Vagina (tissue), 2 donors: ENCODE data around the gene ARPC1A.

Source experiments
- POLR2A ChIP-seq, 2 donors: fragments of 450-650 bp; IDR thresholded peaks; one replicate each; pipeline ENCODE4 v1.6.1; 2017; ENCODE audit warnings: antibody characterized with exemption in 2 of 2, mild to moderate bottlenecking in 2 of 2, moderate library complexity in 2 of 2
- POLR2AphosphoS5 ChIP-seq, 2 donors: sonication (generic); formaldehyde crosslinking; IDR thresholded peaks; one replicate each; pipeline ENCODE4 v1.9.0; 2017; ENCODE audit warnings: antibody characterized with exemption in 2 of 2, mild to moderate bottlenecking in 2 of 2, low read depth in 1 of 2; ENCODE audit not compliant: insufficient read depth in 1 of 2
- TF ChIP-seq, protein P1 (sequence below), 3 experiments: fragments of 450-650 bp in 2 of 3; fragments of 200-600 bp in 1 of 3; sonication (generic) in 1 of 3; IDR thresholded peaks; one replicate each; pipeline ENCODE4 v1.5.1; 2017 to 2019; ENCODE audit warnings: antibody characterized with exemption in 3 of 3, mild to moderate bottlenecking in 2 of 3, moderate library complexity in 2 of 3

- TF ChIP-seq, protein P1, sequence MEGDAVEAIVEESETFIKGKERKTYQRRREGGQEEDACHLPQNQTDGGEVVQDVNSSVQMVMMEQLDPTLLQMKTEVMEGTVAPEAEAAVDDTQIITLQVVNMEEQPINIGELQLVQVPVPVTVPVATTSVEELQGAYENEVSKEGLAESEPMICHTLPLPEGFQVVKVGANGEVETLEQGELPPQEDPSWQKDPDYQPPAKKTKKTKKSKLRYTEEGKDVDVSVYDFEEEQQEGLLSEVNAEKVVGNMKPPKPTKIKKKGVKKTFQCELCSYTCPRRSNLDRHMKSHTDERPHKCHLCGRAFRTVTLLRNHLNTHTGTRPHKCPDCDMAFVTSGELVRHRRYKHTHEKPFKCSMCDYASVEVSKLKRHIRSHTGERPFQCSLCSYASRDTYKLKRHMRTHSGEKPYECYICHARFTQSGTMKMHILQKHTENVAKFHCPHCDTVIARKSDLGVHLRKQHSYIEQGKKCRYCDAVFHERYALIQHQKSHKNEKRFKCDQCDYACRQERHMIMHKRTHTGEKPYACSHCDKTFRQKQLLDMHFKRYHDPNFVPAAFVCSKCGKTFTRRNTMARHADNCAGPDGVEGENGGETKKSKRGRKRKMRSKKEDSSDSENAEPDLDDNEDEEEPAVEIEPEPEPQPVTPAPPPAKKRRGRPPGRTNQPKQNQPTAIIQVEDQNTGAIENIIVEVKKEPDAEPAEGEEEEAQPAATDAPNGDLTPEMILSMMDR (IDR thresholded peaks at IDR 0.05): no peak
- TF ChIP-seq POLR2A (IDR thresholded peaks at IDR 0.05) (no peak), POLR2AphosphoS5 (IDR thresholded peaks at IDR 0.05; ENCODE audit: insufficient read depth in 1 of 2, low read depth in 1 of 2) (no peak)
Measured at GRCh38 chr7:99404977-99405320, 79.3 kb downstream of the ARPC1A start.
